Transverse colon (tissue), 4 donors: ENCODE data around the gene TBC1D2B. TPM values are rescaled to one million over a fixed set of nuclear protein-coding genes. Genes with fewer than 3 reads are reported as not detected.
A peak's percentile ranks its signal among the peaks of the same experiment; 100 is the strongest.

Experiments
- DNase-seq: peaks from one replicate; pipeline ENCODE4 v3.0.0-alpha.2; 2019
- H3K27ac ChIP-seq, 4 donors: fragments of 200-600 bp; sonication (generic); 2 replicates each; pipeline ENCODE4 v1.5.1; 2016 to 2018; ENCODE audit warnings: inconsistent platforms in 4 of 4
- H3K27me3 ChIP-seq: fragments of 200-600 bp; sonication (generic); 2 replicates; pipeline ENCODE4 v1.5.1; 2017; ENCODE audit warnings: inconsistent platforms
- H3K36me3 ChIP-seq, 4 donors: fragments of 200-600 bp; sonication (generic); 2 replicates each; pipeline ENCODE4 v1.5.1; 2017 to 2019; ENCODE audit warnings: inconsistent platforms in 4 of 4
- H3K4me1 ChIP-seq, 4 donors: fragments of 200-600 bp; sonication (generic); 2 replicates each; pipeline ENCODE4 v1.5.1; 2017 to 2020; ENCODE audit warnings: inconsistent platforms in 4 of 4
- H3K4me3 ChIP-seq, 4 donors: fragments of 200-600 bp; sonication (generic); 1 replicate in 1 of 4; 2 replicates in 3 of 4; pipeline versions ENCODE4 v1.5.1 to v1.6.1; 2017 to 2019; ENCODE audit warnings: inconsistent platforms in 4 of 4
- H3K9me3 ChIP-seq, 2 donors: fragments of 200-600 bp; sonication (generic); 2 replicates each; pipeline ENCODE4 v1.5.1; 2017 to 2019; ENCODE audit warnings: inconsistent platforms in 2 of 2
- CTCF ChIP-seq, 5 experiments: fragments of 200-600 bp in 3 of 5; fragments of 450-650 bp in 2 of 5; sonication (generic) in 3 of 5; IDR thresholded peaks; 1 replicate in 2 of 5; 2 replicates in 3 of 5; pipeline ENCODE4 v1.5.1; 2016 to 2017; ENCODE audit warnings: antibody characterized with exemption in 5 of 5, inconsistent platforms in 3 of 5, mild to moderate bottlenecking in 2 of 5, moderate library complexity in 1 of 5
- EP300 ChIP-seq: sonication (generic); formaldehyde crosslinking; IDR thresholded peaks from one replicate; pipeline ENCODE4 v1.6.1; 2017; ENCODE audit warnings: antibody characterized with exemption, low read depth
- POLR2A ChIP-seq: fragments of 450-650 bp; IDR thresholded peaks from one replicate; pipeline ENCODE4 v1.6.1; 2016; ENCODE audit warnings: antibody characterized with exemption, mild to moderate bottlenecking, moderate library complexity
- POLR2AphosphoS5 ChIP-seq, 3 donors: sonication (generic); formaldehyde crosslinking; IDR thresholded peaks; one replicate each; pipeline ENCODE4 v1.6.1; 2016; ENCODE audit warnings: antibody characterized with exemption in 3 of 3
- WGBS, 2 donors: methylation state at CpG; one replicate each; pipeline ENCODE4 v1.1.5; 2018; ENCODE audit warnings: low coverage in 1 of 2; 5-methylcytosine and 5-hydroxymethylcytosine counted together
- in situ Hi-C, 4 donors: fragments of 200-750 bp; cut with MboI; loops; one replicate each; pipeline versions ENCODE4 v1.15.0 to v1.15.1; 2017; ENCODE audit warnings: low sequenced_read_pairs in 3 of 4, low pct_ligation_motif_present in 1 of 4, low pct_unique_long_range_greater_than_20kb in 1 of 4
- intact Hi-C: fragments of 100-400 bp; cut with DNase I; formaldehyde crosslinking; loops from one replicate; pipeline ENCODE4 v1.15.1; 2023; ENCODE audit warnings: low total_unique reads
- total RNA-seq, 4 donors: library from RNA; depleted of rRNA; stranded (reverse); fragments of >200 nt; gene quantifications; one replicate each; pipeline ENCODE4 v1.1.0, GENCODE V29; 2016

TBC1D2B gene
- total RNA-seq, 4 donors from 2014 or later: 40.4 to 62.6 (median 53.8) TPM

- no peaks in the 10 kb centered on the region for H3K9me3 ChIP-seq
- H3K27ac ChIP-seq: no peak overlapping the region
- no peak for DNase-seq
- no peaks in the 10 kb centered on the region for H3K36me3 ChIP-seq
- peaks cover 0 to 6% (median 1%) of the 10 kb centered on the region in 4 donors for H3K4me1 ChIP-seq
- TF ChIP-seq EP300 (no peak), CTCF (IDR thresholded peaks at IDR 0.05) (no peak), POLR2A (no peak), POLR2AphosphoS5 (IDR thresholded peaks at IDR 0.05) (no peak)
- intact Hi-C loops: loop anchor here (5.0 kb wide), 1 partner anchor 131 kb away; no protein-coding TSS in a partner anchor
- no peak overlapping the region for H3K4me3 ChIP-seq
- in situ Hi-C loops: loop anchor here (5.0 to 25.0 kb wide), 4 partner anchors 83 to 126 kb away; partner anchors contain the start of gene ACSBG1 (in 1 of the 4)
- 91% methylated on average over 3 of the region's 3 CpGs; no CpG with 5 or more reads in 1 of the 2 donors for WGBS, 2 donors
- H3K27me3 ChIP-seq: no peaks in the 10 kb centered on the region
These were observed 34.3 kb upstream of the TBC1D2B start for GRCh38 chr15:78111788-78112187.

GRCh38 chr15:78110916-78111475, 33.5 kb upstream of the TBC1D2B start:
- TF ChIP-seq POLR2AphosphoS5 (IDR thresholded peaks at IDR 0.05) (no peak), EP300 (no peak), CTCF (IDR thresholded peaks at IDR 0.05) (no peak), POLR2A (no peak)
- intact Hi-C loops (loop anchor here (5.0 kb wide), 1 partner anchor 131 kb away; no protein-coding TSS in a partner anchor), in situ Hi-C loops (loop anchor here (5.0 to 25.0 kb wide), 4 partner anchors 84 to 126 kb away; partner anchors contain the start of gene ACSBG1 (in 1 of the 4))
- Histone ChIP-seq H3K27ac (no peak overlapping the region), H3K27me3 (no peaks in the 10 kb centered on the region), H3K4me3 (no peak overlapping the region), H3K9me3 (no peaks in the 10 kb centered on the region), H3K36me3 (no peaks in the 10 kb centered on the region), H3K4me1 (peaks cover 0 to 6% (median 1%) of the 10 kb centered on the region in 4 donors)
- DNase-seq: peak; percentile 5
- 90% methylated on average over 10 of the region's 10 CpGs; no CpG with 5 or more reads in 1 of the 2 donors for WGBS, 2 donors

GRCh38 chr15:78110096-78110495, 32.6 kb upstream of the TBC1D2B start:
- no peak overlapping the region for H3K4me3 ChIP-seq
- H3K9me3 ChIP-seq: no peaks in the 10 kb centered on the region
- peak; percentile 4 for DNase-seq
- intact Hi-C loops (loop anchor here (5.0 kb wide), 1 partner anchor 132 kb away; no protein-coding TSS in a partner anchor), in situ Hi-C loops (loop anchor here (5.0 to 25.0 kb wide), 4 partner anchors 85 to 127 kb away; partner anchors contain the start of gene ACSBG1 (in 1 of the 4))
- no peaks in the 10 kb centered on the region for H3K36me3 ChIP-seq
- TF ChIP-seq EP300: no peak
- TF ChIP-seq POLR2AphosphoS5 (IDR thresholded peaks at IDR 0.05): no peak
- no peak for TF ChIP-seq POLR2A
- TF ChIP-seq CTCF (IDR thresholded peaks at IDR 0.05): no peak
- H3K4me1 ChIP-seq: peaks cover 0 to 6% (median 3%) of the 10 kb centered on the region in 4 donors
- H3K27me3 ChIP-seq: no peaks in the 10 kb centered on the region
- 87% methylated on average over 6 of the region's 6 CpGs; no CpG with 5 or more reads in 1 of the 2 donors for WGBS, 2 donors
- no peak overlapping the region for H3K27ac ChIP-seq

GRCh38 chr15:78109156-78109555, 31.6 kb upstream of the TBC1D2B start:
- Histone ChIP-seq H3K36me3 (no peaks in the 10 kb centered on the region), H3K27ac (no peak overlapping the region), H3K4me3 (no peak overlapping the region), H3K9me3 (no peaks in the 10 kb centered on the region), H3K4me1 (peaks cover 0 to 6% (median 3%) of the 10 kb centered on the region in 4 donors), H3K27me3 (no peaks in the 10 kb centered on the region)
- 67 to 88% methylated on average over 2 to 12 of the region's 12 CpGs for WGBS, 2 donors
- in situ Hi-C loops (loop anchor here (5.0 to 25.0 kb wide), 5 partner anchors 104 to 147 kb away; partner anchors contain the start of gene ACSBG1 (in 1 of the 4)), intact Hi-C loops (loop anchor here (5.0 kb wide), 2 partner anchors 107 to 142 kb away; no protein-coding TSS in a partner anchor)
- peak; percentile 7 for DNase-seq
- TF ChIP-seq CTCF (IDR thresholded peaks at IDR 0.05) (no peak), EP300 (no peak), POLR2AphosphoS5 (IDR thresholded peaks at IDR 0.05) (no peak), POLR2A (no peak)
